ENCODE measurements around the gene PITPNB.

DNA sequence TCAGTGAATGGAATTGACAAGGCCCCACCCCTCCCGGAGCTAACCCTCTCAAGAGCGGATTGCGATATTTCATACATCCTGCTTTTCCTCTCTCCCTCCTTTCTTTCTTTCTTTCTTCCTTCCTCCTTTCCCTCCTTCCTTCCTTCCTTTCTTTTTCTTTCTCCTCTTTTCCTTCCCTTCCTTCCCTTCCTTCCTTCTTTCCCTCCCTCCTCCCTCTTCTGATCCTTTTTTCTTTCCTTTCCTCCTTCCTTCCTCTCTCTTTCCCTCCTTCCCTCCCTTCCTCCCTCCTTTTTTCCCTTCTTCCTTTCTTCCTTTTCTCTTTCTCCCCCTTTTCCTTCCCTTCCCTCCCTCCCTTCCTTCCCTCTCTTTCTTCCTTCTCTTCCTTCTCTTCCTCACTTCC, 102.5 kb downstream of the PITPNB start:
- TF ChIP-seq EP300 (IDR thresholded peaks at IDR 0.05) (no peak), POLR2A (IDR thresholded peaks at IDR 0.05) (no peak)
- TF ChIP-seq, protein P1, sequence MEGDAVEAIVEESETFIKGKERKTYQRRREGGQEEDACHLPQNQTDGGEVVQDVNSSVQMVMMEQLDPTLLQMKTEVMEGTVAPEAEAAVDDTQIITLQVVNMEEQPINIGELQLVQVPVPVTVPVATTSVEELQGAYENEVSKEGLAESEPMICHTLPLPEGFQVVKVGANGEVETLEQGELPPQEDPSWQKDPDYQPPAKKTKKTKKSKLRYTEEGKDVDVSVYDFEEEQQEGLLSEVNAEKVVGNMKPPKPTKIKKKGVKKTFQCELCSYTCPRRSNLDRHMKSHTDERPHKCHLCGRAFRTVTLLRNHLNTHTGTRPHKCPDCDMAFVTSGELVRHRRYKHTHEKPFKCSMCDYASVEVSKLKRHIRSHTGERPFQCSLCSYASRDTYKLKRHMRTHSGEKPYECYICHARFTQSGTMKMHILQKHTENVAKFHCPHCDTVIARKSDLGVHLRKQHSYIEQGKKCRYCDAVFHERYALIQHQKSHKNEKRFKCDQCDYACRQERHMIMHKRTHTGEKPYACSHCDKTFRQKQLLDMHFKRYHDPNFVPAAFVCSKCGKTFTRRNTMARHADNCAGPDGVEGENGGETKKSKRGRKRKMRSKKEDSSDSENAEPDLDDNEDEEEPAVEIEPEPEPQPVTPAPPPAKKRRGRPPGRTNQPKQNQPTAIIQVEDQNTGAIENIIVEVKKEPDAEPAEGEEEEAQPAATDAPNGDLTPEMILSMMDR (IDR thresholded peaks at IDR 0.05): no peak

All from suprapubic skin (tissue), 3 donors.